OCI-LY1 (cell line): ENCODE measurements around the gene SRP72.

ENCODE experiments used
- H2AFZ ChIP-seq: fragments of 200-600 bp; sonication (generic), shearing (Covaris generic); 2 replicates; pipeline ENCODE4 v1.6.0; 2014; ENCODE audit warnings: antibody characterized with exemption, mild to moderate bottlenecking, low read length
- H3F3A ChIP-seq: fragments of 200-600 bp; sonication (generic), shearing (Covaris generic); 2 replicates; pipeline ENCODE4 v1.6.0; 2014; ENCODE audit warnings: mild to moderate bottlenecking, antibody characterized with exemption, low read length, moderate library complexity; ENCODE audit not compliant: insufficient read depth
- H3K27ac ChIP-seq: fragments of 200-600 bp; sonication (generic); 2 replicates; pipeline ENCODE4 v1.5.1; 2014; ENCODE audit warnings: low read length, mixed run types, mild to moderate bottlenecking, low read depth; ENCODE audit not compliant: poor library complexity, severe bottlenecking
- H3K27me3 ChIP-seq: fragments of 200-600 bp; sonication (generic); 2 replicates; pipeline ENCODE4 v1.6.0; 2014; ENCODE audit warnings: antibody characterized with exemption, mild to moderate bottlenecking, low read length, moderate library complexity; ENCODE audit not compliant: insufficient read depth
- H3K36me3 ChIP-seq: fragments of 200-600 bp; sonication (generic); 2 replicates; pipeline ENCODE4 v1.6.1; 2014; ENCODE audit warnings: mild to moderate bottlenecking, antibody characterized with exemption, low read length, moderate library complexity, mixed read lengths; ENCODE audit not compliant: insufficient read depth
- H3K4me1 ChIP-seq: fragments of 200-600 bp; sonication (generic); 2 replicates; pipeline ENCODE4 v1.5.1; 2014; ENCODE audit warnings: mild to moderate bottlenecking, low read length, moderate library complexity; ENCODE audit not compliant: insufficient read depth, severe bottlenecking
- H3K4me2 ChIP-seq: fragments of 200-600 bp; sonication (generic), shearing (Covaris generic); 2 replicates; pipeline ENCODE4 v1.6.1; 2014; ENCODE audit warnings: low read length
- H3K4me3 ChIP-seq: fragments of 200-600 bp; sonication (generic); 2 replicates; pipeline ENCODE4 v1.5.1; 2014; ENCODE audit warnings: low read length, low read depth, mild to moderate bottlenecking, mixed read lengths; ENCODE audit not compliant: poor library complexity, severe bottlenecking
- H3K79me2 ChIP-seq: fragments of 200-600 bp; shearing (Covaris generic); 2 replicates; pipeline ENCODE4 v1.6.1; 2016; ENCODE audit warnings: mixed run types, low read length, mixed read lengths; ENCODE audit not compliant: insufficient read depth
- H3K9ac ChIP-seq: fragments of 200-600 bp; sonication (generic), shearing (Covaris generic); 2 replicates; pipeline ENCODE4 v1.6.1; 2014; ENCODE audit warnings: mild to moderate bottlenecking, low read length, mixed read lengths
- H3K9me2 ChIP-seq: fragments of 200-600 bp; sonication (generic), shearing (Covaris generic); 2 replicates; pipeline ENCODE4 v1.6.1; 2014; ENCODE audit warnings: low read depth, mild to moderate bottlenecking, low read length, mixed read lengths
- H3K9me3 ChIP-seq: fragments of 200-600 bp; shearing (Covaris generic); 2 replicates; pipeline ENCODE4 v1.6.1; 2014; ENCODE audit warnings: low read length, mixed read lengths
- H4K20me1 ChIP-seq: fragments of 200-600 bp; sonication (generic), shearing (Covaris generic); 2 replicates; pipeline ENCODE4 v1.6.0; 2016; ENCODE audit warnings: mild to moderate bottlenecking, low read length; ENCODE audit not compliant: insufficient read depth
- EZH2 ChIP-seq: fragments of 200-600 bp; sonication (generic), shearing (Covaris generic); IDR thresholded peaks from 2 replicates; pipeline ENCODE4 v1.8.0; 2017; ENCODE audit warnings: borderline replicate concordance, mixed run types, mild to moderate bottlenecking, antibody characterized with exemption, low read length, moderate library complexity, mixed read lengths
- TF ChIP-seq, protein P1 (sequence below): fragments of 200-600 bp; sonication (generic), shearing (Covaris generic); IDR thresholded peaks from 2 replicates; pipeline ENCODE4 v1.5.1; 2017; ENCODE audit warnings: mild to moderate bottlenecking, antibody characterized with exemption, low read length, moderate library complexity, mixed read lengths

Gene SRP72

DNA sequence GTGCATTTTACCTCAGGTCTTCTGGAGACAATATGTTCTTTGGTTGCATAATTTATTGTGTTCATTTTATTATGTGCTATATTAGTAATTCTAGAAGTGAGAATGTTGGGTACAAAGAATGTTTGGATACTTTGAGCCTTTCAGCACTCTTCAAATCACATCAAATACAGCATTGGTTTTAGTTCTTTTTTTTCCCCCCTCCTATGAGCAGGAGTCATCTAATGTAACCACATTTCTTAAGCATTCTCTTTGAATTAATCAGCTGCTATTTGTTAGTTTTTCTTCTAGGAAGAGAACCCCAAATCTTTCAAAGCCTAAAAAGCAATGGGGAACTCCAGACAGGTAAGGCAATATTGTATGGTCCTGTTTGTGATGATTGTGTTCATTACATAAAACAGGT, 84.9 kb downstream of the SRP72 start:
- TF ChIP-seq EZH2: no peak
- TF ChIP-seq, protein P1, sequence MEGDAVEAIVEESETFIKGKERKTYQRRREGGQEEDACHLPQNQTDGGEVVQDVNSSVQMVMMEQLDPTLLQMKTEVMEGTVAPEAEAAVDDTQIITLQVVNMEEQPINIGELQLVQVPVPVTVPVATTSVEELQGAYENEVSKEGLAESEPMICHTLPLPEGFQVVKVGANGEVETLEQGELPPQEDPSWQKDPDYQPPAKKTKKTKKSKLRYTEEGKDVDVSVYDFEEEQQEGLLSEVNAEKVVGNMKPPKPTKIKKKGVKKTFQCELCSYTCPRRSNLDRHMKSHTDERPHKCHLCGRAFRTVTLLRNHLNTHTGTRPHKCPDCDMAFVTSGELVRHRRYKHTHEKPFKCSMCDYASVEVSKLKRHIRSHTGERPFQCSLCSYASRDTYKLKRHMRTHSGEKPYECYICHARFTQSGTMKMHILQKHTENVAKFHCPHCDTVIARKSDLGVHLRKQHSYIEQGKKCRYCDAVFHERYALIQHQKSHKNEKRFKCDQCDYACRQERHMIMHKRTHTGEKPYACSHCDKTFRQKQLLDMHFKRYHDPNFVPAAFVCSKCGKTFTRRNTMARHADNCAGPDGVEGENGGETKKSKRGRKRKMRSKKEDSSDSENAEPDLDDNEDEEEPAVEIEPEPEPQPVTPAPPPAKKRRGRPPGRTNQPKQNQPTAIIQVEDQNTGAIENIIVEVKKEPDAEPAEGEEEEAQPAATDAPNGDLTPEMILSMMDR: no peak
- Histone ChIP-seq H3K9me2 (no peaks in the 10 kb centered on the region), H3K4me3 (no peak overlapping the region), H3K79me2 (no peaks in the 10 kb centered on the region), H3K9me3 (no peaks in the 10 kb centered on the region), H3K27me3 (no peaks in the 10 kb centered on the region), H3K9ac (no peak overlapping the region), H3K4me2 (no peak overlapping the region), H3K4me1 (no peaks in the 10 kb centered on the region), H3K36me3 (no peaks in the 10 kb centered on the region), H3F3A (no peaks in the 10 kb centered on the region), H3K27ac (no peak overlapping the region), H2AFZ (no peak overlapping the region), H4K20me1 (no peaks in the 10 kb centered on the region)
